ENCODE measurements around the gene KCTD1.

DNA sequence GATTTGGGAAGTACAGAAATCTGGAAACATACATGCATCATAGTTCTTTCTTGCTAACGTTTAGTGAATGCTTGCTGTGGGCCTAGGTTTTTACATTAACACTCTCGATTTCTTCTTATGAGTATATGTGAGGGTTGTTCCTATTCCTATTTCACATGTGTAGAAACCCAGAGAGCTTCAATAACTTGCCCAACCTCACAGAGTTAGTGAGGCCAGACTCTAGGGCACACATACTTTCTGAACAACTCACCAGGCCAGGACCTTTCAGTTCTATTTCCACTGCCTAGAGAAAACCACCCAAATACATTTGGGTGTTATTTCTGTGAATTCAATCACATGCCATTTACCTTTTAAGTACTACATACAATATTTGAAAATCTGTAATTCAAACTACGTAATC is 8.2 kb upstream of the KCTD1 start:
- TF ChIP-seq, protein P1, sequence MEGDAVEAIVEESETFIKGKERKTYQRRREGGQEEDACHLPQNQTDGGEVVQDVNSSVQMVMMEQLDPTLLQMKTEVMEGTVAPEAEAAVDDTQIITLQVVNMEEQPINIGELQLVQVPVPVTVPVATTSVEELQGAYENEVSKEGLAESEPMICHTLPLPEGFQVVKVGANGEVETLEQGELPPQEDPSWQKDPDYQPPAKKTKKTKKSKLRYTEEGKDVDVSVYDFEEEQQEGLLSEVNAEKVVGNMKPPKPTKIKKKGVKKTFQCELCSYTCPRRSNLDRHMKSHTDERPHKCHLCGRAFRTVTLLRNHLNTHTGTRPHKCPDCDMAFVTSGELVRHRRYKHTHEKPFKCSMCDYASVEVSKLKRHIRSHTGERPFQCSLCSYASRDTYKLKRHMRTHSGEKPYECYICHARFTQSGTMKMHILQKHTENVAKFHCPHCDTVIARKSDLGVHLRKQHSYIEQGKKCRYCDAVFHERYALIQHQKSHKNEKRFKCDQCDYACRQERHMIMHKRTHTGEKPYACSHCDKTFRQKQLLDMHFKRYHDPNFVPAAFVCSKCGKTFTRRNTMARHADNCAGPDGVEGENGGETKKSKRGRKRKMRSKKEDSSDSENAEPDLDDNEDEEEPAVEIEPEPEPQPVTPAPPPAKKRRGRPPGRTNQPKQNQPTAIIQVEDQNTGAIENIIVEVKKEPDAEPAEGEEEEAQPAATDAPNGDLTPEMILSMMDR (IDR thresholded peaks at IDR 0.05) = no peak
- TF ChIP-seq EP300 (IDR thresholded peaks at IDR 0.05) = no peak

Data from ovary (tissue), 3 donors.